ENCODE measurements around the gene TOMM40.
"Not testable (repeated sequence)": the region's sequence is repeated elsewhere in the genome, so short reads cannot be mapped to it uniquely, and the experiment has no call there.

Gene TOMM40

GRCh38 chr19:44908836-44909261, 17.8 kb downstream of the TOMM40 start:
- 95 to 97% methylated on average over 44 of the region's 44 CpGs for WGBS, 2 experiments
- no peak overlapping the region for H3K27ac ChIP-seq (ENCODE audit: insufficient read depth, low read depth, low read length, poor library complexity, severe bottlenecking)
- no peaks in the 10 kb centered on the region for H3K9me3 ChIP-seq (ENCODE audit: control insufficient read depth, low read length)

DNA sequence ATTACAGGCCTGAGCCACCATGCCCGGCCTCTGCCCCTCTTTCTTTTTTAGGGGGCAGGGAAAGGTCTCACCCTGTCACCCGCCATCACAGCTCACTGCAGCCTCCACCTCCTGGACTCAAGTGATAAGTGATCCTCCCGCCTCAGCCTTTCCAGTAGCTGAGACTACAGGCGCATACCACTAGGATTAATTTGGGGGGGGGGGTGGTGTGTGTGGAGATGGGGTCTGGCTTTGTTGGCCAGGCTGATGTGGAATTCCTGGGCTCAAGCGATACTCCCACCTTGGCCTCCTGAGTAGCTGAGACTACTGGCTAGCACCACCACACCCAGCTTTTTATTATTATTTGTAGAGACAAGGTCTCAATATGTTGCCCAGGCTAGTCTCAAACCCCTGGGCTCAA, 18.7 kb downstream of the TOMM40 start:
- no peaks in the 10 kb centered on the region for H3K9me3 ChIP-seq (ENCODE audit: control insufficient read depth, low read length)
- no peaks in the 10 kb centered on the region for H3K27me3 ChIP-seq (ENCODE audit: control insufficient read depth, insufficient read depth, low read length, poor library complexity, severe bottlenecking)
- no peak overlapping the region for H3K4me3 ChIP-seq (ENCODE audit: insufficient read depth, low read depth, low read length)
- no peak overlapping the region for H3K27ac ChIP-seq (ENCODE audit: insufficient read depth, low read depth, low read length, poor library complexity, severe bottlenecking)
- no peaks in the 10 kb centered on the region for H3K36me3 ChIP-seq (ENCODE audit: control insufficient read depth, insufficient read depth, low read length)
- peaks cover 3% of the 10 kb centered on the region for H3K4me1 ChIP-seq (ENCODE audit: control insufficient read depth, insufficient read depth, low read length)
- WGBS, 2 experiments, result 93 to 98% methylated on average over 4 to 5 of the region's 5 CpGs

More at GRCh38 chr19:44908836-44909261, 17.8 kb downstream of the TOMM40 start:
- no peaks in the 10 kb centered on the region for H3K27me3 ChIP-seq (ENCODE audit: control insufficient read depth, insufficient read depth, low read length, poor library complexity, severe bottlenecking)
- H3K36me3 ChIP-seq (ENCODE audit: control insufficient read depth, insufficient read depth, low read length), result no peaks in the 10 kb centered on the region
- H3K4me1 ChIP-seq (ENCODE audit: control insufficient read depth, insufficient read depth, low read length), result peaks cover 8% of the 10 kb centered on the region
- no peak overlapping the region for H3K4me3 ChIP-seq (ENCODE audit: insufficient read depth, low read depth, low read length)

DNA sequence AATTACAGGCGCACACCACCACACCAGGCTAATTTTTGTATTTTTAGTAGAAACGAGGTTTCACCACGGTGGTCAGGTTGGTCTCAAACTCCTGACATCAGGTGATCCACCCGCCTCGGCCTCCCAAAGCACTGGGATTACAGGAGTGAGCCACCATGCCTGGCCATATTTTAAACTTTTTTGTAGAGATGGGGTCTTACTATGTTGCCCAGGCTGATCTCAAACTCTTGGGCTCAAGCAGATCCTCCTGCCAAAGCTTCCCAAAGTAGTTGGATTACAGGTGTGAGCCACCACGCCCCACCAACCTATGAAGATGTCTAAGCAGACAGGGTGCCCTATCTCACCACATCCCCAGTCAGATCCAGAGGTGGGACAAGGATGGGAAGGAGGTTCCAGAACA, 20.8 kb downstream of the TOMM40 start:
- H3K27ac ChIP-seq (ENCODE audit: insufficient read depth, low read depth, low read length, poor library complexity, severe bottlenecking); H3K4me1 ChIP-seq (ENCODE audit: control insufficient read depth, insufficient read depth, low read length); H3K36me3 ChIP-seq (ENCODE audit: control insufficient read depth, insufficient read depth, low read length); H3K4me3 ChIP-seq (ENCODE audit: insufficient read depth, low read depth, low read length); H3K9me3 ChIP-seq (ENCODE audit: control insufficient read depth, low read length); H3K27me3 ChIP-seq (ENCODE audit: control insufficient read depth, insufficient read depth, low read length, poor library complexity, severe bottlenecking): not testable (repeated sequence)
- WGBS, 2 experiments, result 91 to 94% methylated on average over 6 of the region's 6 CpGs

DNA sequence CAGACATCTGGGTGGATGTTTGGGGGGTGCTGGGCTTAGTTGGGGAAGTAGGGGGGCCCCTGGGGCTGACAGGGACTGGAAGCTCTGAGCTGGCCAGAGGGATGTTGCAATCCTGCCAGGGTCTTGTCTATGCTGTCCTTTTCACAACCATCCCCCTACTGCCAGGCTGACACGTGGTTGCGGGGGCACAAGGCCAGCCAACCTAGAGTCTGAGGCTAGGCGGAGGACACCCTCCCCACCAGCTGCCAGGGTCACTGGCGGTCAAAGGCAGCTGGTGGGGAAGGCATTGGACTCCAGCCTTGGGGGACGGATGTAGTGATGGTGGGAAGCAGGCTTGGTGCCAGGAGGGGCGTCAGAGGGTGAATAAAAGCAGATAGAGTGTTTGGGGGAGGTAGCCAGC, 21.8 kb downstream of the TOMM40 start:
- H3K4me1 ChIP-seq (ENCODE audit: control insufficient read depth, insufficient read depth, low read length), result peaks cover 3% of the 10 kb centered on the region
- WGBS, 2 experiments, result 89 to 90% methylated on average over 6 of the region's 6 CpGs

DNA sequence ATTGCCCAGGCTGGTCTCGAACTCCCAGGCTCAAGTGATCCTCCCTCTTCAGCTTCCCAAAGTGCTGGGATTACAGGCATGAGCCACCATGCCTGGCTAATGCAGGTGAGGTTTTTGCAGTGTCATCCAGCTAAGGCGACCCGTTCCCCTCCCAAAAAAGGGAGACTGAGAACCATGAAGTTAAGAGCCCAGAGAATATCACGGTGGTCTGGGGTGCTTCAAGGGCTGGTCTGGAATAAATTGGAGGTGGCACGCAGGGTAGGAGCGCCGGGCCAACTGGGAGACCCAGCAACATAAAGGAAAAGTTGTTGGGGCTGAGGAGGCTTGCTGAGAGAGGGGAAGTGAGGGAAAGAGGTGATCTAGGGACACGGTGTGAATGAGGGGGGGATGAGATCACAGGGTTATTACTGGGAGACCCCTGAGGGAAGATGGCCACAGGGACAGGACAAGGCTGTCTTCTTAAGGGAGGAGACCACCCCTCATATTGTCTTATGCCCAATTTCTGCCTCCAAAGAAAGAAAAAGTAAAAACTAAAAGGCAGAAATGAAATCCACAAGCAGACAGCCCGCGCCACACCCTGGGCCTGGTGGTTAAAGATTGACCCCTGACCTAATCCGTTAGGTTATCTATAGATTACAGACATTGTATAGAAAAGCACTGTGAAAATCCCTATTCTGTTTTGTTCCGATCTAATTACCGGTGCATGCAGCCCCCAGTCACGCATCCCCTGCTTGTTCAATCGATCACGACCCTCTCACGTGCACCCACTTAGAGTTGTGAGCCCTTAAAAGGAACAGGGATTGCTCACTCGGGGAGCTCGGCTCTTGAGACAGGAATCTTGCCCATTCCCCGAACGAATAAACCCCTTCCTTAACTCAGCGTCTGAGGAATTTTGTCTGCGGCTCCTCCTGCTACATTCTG, 22.7 kb downstream of the TOMM40 start:
- WGBS, 2 experiments, result 59 to 61% methylated on average over 23 of the region's 23 CpGs
- H3K4me1 ChIP-seq (ENCODE audit: control insufficient read depth, insufficient read depth, low read length); H3K36me3 ChIP-seq (ENCODE audit: control insufficient read depth, insufficient read depth, low read length); H3K27me3 ChIP-seq (ENCODE audit: control insufficient read depth, insufficient read depth, low read length, poor library complexity, severe bottlenecking); H3K9me3 ChIP-seq (ENCODE audit: control insufficient read depth, low read length); H3K27ac ChIP-seq (ENCODE audit: insufficient read depth, low read depth, low read length, poor library complexity, severe bottlenecking): not testable (repeated sequence)
- peak overlapping the region; percentile 36 for H3K4me3 ChIP-seq (ENCODE audit: insufficient read depth, low read depth, low read length)

More for the DNA sequence above, 21.8 kb downstream of the TOMM40 start:
- H3K27ac ChIP-seq (ENCODE audit: insufficient read depth, low read depth, low read length, poor library complexity, severe bottlenecking), result no peak overlapping the region
- no peak overlapping the region for H3K4me3 ChIP-seq (ENCODE audit: insufficient read depth, low read depth, low read length)
- no peaks in the 10 kb centered on the region for H3K36me3 ChIP-seq (ENCODE audit: control insufficient read depth, insufficient read depth, low read length)
- no peaks in the 10 kb centered on the region for H3K27me3 ChIP-seq (ENCODE audit: control insufficient read depth, insufficient read depth, low read length, poor library complexity, severe bottlenecking)
- no peaks in the 10 kb centered on the region for H3K9me3 ChIP-seq (ENCODE audit: control insufficient read depth, low read length)

DNA sequence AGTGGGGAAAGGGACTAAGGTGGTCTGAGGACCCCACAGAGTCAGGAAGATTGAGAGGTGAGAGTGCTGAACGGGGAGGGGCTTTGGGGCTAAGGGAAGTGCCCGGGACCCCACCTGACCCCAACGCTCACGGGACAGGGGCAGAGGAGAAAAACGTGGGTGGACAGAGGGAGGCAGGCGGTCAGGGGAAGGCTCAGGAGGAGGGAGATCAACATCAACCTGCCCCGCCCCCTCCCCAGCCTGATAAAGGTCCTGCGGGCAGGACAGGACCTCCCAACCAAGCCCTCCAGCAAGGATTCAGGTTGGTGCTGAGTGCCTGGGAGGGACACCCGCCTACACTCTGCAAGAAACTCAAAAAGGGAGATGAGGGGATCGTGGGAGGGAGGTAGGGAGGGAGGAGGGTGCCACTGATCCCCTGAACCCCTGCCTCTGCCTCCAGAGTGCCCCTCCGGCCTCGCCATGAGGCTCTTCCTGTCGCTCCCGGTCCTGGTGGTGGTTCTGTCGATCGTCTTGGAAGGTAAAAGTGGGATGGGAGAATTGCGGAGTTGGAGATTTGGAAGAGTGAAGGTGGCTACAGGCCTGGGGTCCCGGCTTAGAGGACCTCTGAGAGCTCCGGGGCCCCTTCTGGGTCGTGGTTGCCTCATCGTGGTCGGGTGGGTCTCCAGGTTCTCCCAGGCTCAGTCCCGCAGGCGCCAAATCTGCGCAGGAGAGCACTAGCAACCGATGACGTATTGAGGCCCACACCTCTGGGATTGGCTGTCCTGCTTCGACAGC, 23.6 kb downstream of the TOMM40 start, which contains the start of gene APOC1:
Gene APOC1, plus strand, starts transcription at position 176 of the 774 bp plus-strand sequence. Its CDS starts 284 bp downstream, at position 460.
- WGBS, 2 experiments, result 2 to 4% methylated on average over 25 to 27 of the region's 28 CpGs
- not testable (repeated sequence) for H3K36me3 ChIP-seq (ENCODE audit: control insufficient read depth, insufficient read depth, low read length); H3K27me3 ChIP-seq (ENCODE audit: control insufficient read depth, insufficient read depth, low read length, poor library complexity, severe bottlenecking); H3K4me1 ChIP-seq (ENCODE audit: control insufficient read depth, insufficient read depth, low read length); H3K9me3 ChIP-seq (ENCODE audit: control insufficient read depth, low read length)
- peak within 1 kb of the TSS; percentile 36 for H3K4me3 ChIP-seq (ENCODE audit: insufficient read depth, low read depth, low read length)
- peak within 1 kb of the TSS; percentile 22 for H3K27ac ChIP-seq (ENCODE audit: insufficient read depth, low read depth, low read length, poor library complexity, severe bottlenecking)

DNA sequence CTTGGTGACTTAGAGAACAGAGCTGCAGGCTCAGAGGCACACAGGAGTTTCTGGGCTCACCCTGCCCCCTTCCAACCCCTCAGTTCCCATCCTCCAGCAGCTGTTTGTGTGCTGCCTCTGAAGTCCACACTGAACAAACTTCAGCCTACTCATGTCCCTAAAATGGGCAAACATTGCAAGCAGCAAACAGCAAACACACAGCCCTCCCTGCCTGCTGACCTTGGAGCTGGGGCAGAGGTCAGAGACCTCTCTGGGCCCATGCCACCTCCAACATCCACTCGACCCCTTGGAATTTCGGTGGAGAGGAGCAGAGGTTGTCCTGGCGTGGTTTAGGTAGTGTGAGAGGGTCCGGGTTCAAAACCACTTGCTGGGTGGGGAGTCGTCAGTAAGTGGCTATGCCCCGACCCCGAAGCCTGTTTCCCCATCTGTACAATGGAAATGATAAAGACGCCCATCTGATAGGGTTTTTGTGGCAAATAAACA, 33.2 kb downstream of the TOMM40 start:
- Histone ChIP-seq H3K27ac (ENCODE audit: insufficient read depth, low read depth, low read length, poor library complexity, severe bottlenecking) (no peak overlapping the region), H3K36me3 (ENCODE audit: control insufficient read depth, insufficient read depth, low read length) (no peaks in the 10 kb centered on the region), H3K9me3 (ENCODE audit: control insufficient read depth, low read length) (no peaks in the 10 kb centered on the region), H3K4me1 (ENCODE audit: control insufficient read depth, insufficient read depth, low read length) (no peaks in the 10 kb centered on the region), H3K4me3 (ENCODE audit: insufficient read depth, low read depth, low read length) (no peak overlapping the region), H3K27me3 (ENCODE audit: control insufficient read depth, insufficient read depth, low read length, poor library complexity, severe bottlenecking) (no peaks in the 10 kb centered on the region)
- 92 to 93% methylated on average over 8 of the region's 8 CpGs for WGBS, 2 experiments

DNA sequence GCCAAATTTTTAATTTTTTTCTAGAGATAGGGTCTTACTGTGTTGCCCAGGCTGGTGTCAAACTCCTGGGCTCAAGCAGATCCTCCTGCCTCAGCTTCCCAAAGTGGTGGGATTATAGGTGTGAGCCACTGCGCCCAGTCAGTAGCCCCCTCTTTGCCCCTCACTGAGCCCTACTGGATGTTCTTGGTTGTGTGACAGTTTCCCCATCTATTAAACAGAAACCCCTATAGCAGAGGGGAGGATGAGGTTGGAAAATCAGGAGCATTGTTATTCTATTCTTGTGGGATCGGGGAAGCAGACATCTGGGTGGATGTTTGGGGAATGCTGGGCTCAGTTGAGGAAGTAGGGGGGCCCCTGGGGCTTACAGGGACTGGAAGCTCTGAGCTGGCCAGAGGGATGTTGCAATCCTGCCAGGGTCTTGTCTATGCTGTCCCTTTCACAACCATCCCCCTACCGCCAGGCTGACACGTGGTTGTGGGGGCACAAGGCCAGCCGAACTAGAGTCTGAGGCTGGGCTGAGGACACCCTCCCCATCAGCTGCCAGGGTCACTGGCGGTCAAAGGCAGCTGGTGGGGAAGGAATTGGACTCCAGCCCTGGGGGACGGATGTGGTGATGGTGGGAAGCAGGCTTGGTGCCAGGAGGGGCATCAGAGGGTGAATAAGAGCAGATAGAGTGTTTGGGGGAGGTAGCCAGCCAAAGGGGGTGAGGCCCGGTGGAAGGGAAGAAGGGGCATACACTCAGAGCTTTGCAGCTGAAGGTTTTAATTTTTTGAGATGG, 34.2 kb downstream of the TOMM40 start:
- Histone ChIP-seq H3K27ac (ENCODE audit: insufficient read depth, low read depth, low read length, poor library complexity, severe bottlenecking) (no peak overlapping the region), H3K4me3 (ENCODE audit: insufficient read depth, low read depth, low read length) (no peak overlapping the region), H3K4me1 (ENCODE audit: control insufficient read depth, insufficient read depth, low read length) (no peaks in the 10 kb centered on the region), H3K36me3 (ENCODE audit: control insufficient read depth, insufficient read depth, low read length) (no peaks in the 10 kb centered on the region), H3K27me3 (ENCODE audit: control insufficient read depth, insufficient read depth, low read length, poor library complexity, severe bottlenecking) (no peaks in the 10 kb centered on the region), H3K9me3 (ENCODE audit: control insufficient read depth, low read length) (no peaks in the 10 kb centered on the region)
- 87 to 90% methylated on average over 7 to 8 of the region's 8 CpGs for WGBS, 2 experiments

GRCh38 chr19:44926245-44927077, 35.4 kb downstream of the TOMM40 start:
- not testable (repeated sequence) for H3K27ac ChIP-seq (ENCODE audit: insufficient read depth, low read depth, low read length, poor library complexity, severe bottlenecking); H3K27me3 ChIP-seq (ENCODE audit: control insufficient read depth, insufficient read depth, low read length, poor library complexity, severe bottlenecking); H3K4me3 ChIP-seq (ENCODE audit: insufficient read depth, low read depth, low read length); H3K9me3 ChIP-seq (ENCODE audit: control insufficient read depth, low read length); H3K4me1 ChIP-seq (ENCODE audit: control insufficient read depth, insufficient read depth, low read length); H3K36me3 ChIP-seq (ENCODE audit: control insufficient read depth, insufficient read depth, low read length)
- WGBS, 2 experiments, result 72 to 81% methylated on average over 17 to 18 of the region's 19 CpGs

All from ectodermal cell (in vitro differentiated cells).